WTC11 (cell line): Measurements from ENCODE around the gene ARHGAP40. TPM values are rescaled to one million over a fixed set of nuclear protein-coding genes. Genes with fewer than 3 reads are reported as not detected.

Experiments used
- ATAC-seq: fragments of 200-7000 bp; cut with Tn5 transposase; 2 replicates; pipeline ENCODE4 v1.10.0; 2021; ENCODE audit warnings: mild to moderate bottlenecking, moderate library complexity
- CTCF ChIA-PET: fragments of 300-600 bp; sonication (Branson Sonifier 250); formaldehyde crosslinking; loops from one replicate; lab custom pipeline; 2021; ENCODE audit warnings: antibody characterized with exemption; lab: Charles Lee
- POLR2A ChIA-PET: fragments of 350-600 bp; sonication (Branson Sonifier 250); formaldehyde crosslinking; loops from one replicate; lab custom pipeline; 2021; ENCODE audit warnings: antibody characterized with exemption; lab: Charles Lee
- DNase-seq: peaks from one replicate; pipeline ENCODE4 v3.0.0; 2021; ENCODE audit warnings: low spot score
- H3K27ac Mint-ChIP-seq: 2 replicates; pipeline ENCODE4 v1.8.0; 2021; ENCODE audit warnings: mixed read lengths
- H3K27me3 Mint-ChIP-seq: 2 replicates; pipeline ENCODE4 v1.8.0; 2021; ENCODE audit warnings: low read depth, mild to moderate bottlenecking, moderate library complexity, mixed read lengths
- H3K36me3 Mint-ChIP-seq: 2 replicates; pipeline ENCODE4 v1.8.0; 2021; ENCODE audit warnings: mixed read lengths
- H3K4me1 Mint-ChIP-seq: 2 replicates; pipeline ENCODE4 v1.8.0; 2022; ENCODE audit warnings: mixed read lengths
- H3K4me3 Mint-ChIP-seq: 2 replicates; pipeline ENCODE4 v1.8.0; 2021; ENCODE audit warnings: mild to moderate bottlenecking, moderate library complexity, mixed read lengths
- H3K9me3 Mint-ChIP-seq: 2 replicates; pipeline ENCODE4 v1.8.0; 2021; ENCODE audit warnings: mixed read lengths
- ATF1 ChIP-seq: sonication (generic); formaldehyde crosslinking; IDR thresholded peaks from 2 replicates; pipeline ENCODE4 v1.8.1; 2023; ENCODE audit warnings: mild to moderate bottlenecking, moderate library complexity, missing genetic modification reagents
- CBFB ChIP-seq: sonication (generic); formaldehyde crosslinking; IDR thresholded peaks from 2 replicates; pipeline ENCODE4 v1.8.1; 2022; ENCODE audit warnings: mild to moderate bottlenecking, low read depth, missing genetic modification reagents
- CTCF ChIP-seq: fragments of 200-600 bp; IDR thresholded peaks from 2 replicates; pipeline ENCODE4 v1.8.0; 2022; ENCODE audit warnings: antibody characterized with exemption
- GTF2I ChIP-seq: fragments of 250-450 bp; sonication (Bioruptor Pico); conservative IDR thresholded peaks from 2 replicates; pipeline ENCODE4 v1.4.0; 2021; ENCODE audit warnings: mild to moderate bottlenecking
- JUN ChIP-seq: sonication (generic); formaldehyde crosslinking; IDR thresholded peaks from 2 replicates; pipeline ENCODE4 v1.8.0; 2023; ENCODE audit warnings: mild to moderate bottlenecking, missing genetic modification reagents
- MAX ChIP-seq: sonication (generic); formaldehyde crosslinking; IDR thresholded peaks from 2 replicates; pipeline ENCODE4 v1.8.0; 2022; ENCODE audit warnings: mild to moderate bottlenecking, missing genetic modification reagents
- MXD4 ChIP-seq: fragments of 250-450 bp; sonication (Bioruptor Pico); IDR thresholded peaks from 2 replicates; pipeline ENCODE4 v1.8.0; 2021; ENCODE audit warnings: mild to moderate bottlenecking, moderate library complexity, borderline replicate concordance
- NFYB ChIP-seq: sonication (generic); formaldehyde crosslinking; conservative IDR thresholded peaks from 2 replicates; pipeline ENCODE4 v1.8.0; 2022; ENCODE audit warnings: low read depth, missing genetic modification reagents
- OVOL2 ChIP-seq: fragments of 250-450 bp; sonication (Bioruptor Pico); IDR thresholded peaks from 2 replicates; pipeline ENCODE4 v1.9.0; 2021; ENCODE audit warnings: mild to moderate bottlenecking, borderline replicate concordance
- PRDM15 ChIP-seq: sonication (generic); formaldehyde crosslinking; IDR thresholded peaks from 2 replicates; pipeline ENCODE4 v1.8.0; 2022; ENCODE audit warnings: missing genetic modification reagents
- ZBTB21 ChIP-seq: sonication (generic); formaldehyde crosslinking; IDR thresholded peaks from 2 replicates; pipeline ENCODE4 v1.8.1; 2023; ENCODE audit warnings: mild to moderate bottlenecking, missing genetic modification reagents, borderline replicate concordance
- ZNF416 ChIP-seq: fragments of 250-450 bp; sonication (Bioruptor Pico); IDR thresholded peaks from 2 replicates; pipeline ENCODE4 v1.9.0; 2021; ENCODE audit warnings: mild to moderate bottlenecking, inconsistent platforms
- ZNF532 ChIP-seq: fragments of 250-450 bp; sonication (Bioruptor Pico); IDR thresholded peaks from 2 replicates; pipeline ENCODE4 v1.9.0; 2021; ENCODE audit warnings: mild to moderate bottlenecking, borderline replicate concordance
- total RNA-seq: library from RNA; stranded (reverse); gene quantifications from 3 replicates; pipeline ENCODE4 v1.2.3, GENCODE V29; 2021
- TF ChIP-seq, protein P1 (sequence below): sonication (generic); formaldehyde crosslinking; IDR thresholded peaks from 2 replicates; pipeline ENCODE4 v1.8.0; 2022; ENCODE audit warnings: mild to moderate bottlenecking, missing genetic modification reagents
- TF ChIP-seq, protein P2 (sequence below): sonication (generic); formaldehyde crosslinking; IDR thresholded peaks from 2 replicates; pipeline ENCODE4 v1.8.1; 2023; ENCODE audit warnings: mild to moderate bottlenecking, missing genetic modification reagents, moderate library complexity
- TF ChIP-seq, protein P3 (sequence below): fragments of 250-450 bp; sonication (Bioruptor Pico); IDR thresholded peaks from 2 replicates; pipeline ENCODE4 v1.9.0; 2021; ENCODE audit warnings: mild to moderate bottlenecking
- TF ChIP-seq, protein P4 (sequence below): sonication (generic); formaldehyde crosslinking; IDR thresholded peaks from 2 replicates; pipeline ENCODE4 v1.8.0; 2022; ENCODE audit warnings: mild to moderate bottlenecking, missing genetic modification reagents
- TF ChIP-seq, protein P5 (sequence below): fragments of 250-450 bp; sonication (Bioruptor Pico); IDR thresholded peaks from 2 replicates; pipeline ENCODE4 v2.1.2; 2022; ENCODE audit warnings: mild to moderate bottlenecking, moderate library complexity

ARHGAP40 gene
- total RNA-seq, 1 experiment from 2014 or later: 0.72 TPM

DNA sequence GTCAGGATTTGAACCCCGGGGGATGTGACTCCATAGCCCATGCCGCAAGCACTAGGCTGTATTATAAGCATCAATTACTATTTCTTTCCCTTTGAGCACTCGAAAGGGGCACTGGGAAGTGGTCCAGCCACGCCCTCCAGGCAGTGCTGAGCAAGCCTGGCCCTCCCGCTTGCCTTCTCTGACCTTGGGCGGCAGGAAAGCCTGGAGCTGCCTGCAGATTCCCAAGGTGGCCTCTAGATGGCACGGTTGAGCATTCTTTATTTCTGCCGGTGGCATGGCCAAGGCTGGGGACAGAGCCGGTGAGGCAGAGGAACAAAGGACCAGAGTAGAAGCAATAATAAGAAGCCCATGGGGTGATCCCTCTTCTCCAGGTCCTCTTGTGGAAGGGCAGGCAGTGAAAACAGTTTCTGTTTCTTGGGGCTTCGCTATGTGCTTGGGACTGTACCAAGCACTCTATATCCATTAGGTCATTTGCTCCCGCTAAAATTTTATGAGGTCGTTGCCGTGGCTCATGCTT is 32.0 kb downstream of the ARHGAP40 start:
- peaks cover 11% of the 10 kb centered on the region for H3K27me3 Mint-ChIP-seq
- H3K27ac Mint-ChIP-seq: no peak overlapping the region
- H3K4me3 Mint-ChIP-seq: no peak overlapping the region
- TF ChIP-seq, protein P1, sequence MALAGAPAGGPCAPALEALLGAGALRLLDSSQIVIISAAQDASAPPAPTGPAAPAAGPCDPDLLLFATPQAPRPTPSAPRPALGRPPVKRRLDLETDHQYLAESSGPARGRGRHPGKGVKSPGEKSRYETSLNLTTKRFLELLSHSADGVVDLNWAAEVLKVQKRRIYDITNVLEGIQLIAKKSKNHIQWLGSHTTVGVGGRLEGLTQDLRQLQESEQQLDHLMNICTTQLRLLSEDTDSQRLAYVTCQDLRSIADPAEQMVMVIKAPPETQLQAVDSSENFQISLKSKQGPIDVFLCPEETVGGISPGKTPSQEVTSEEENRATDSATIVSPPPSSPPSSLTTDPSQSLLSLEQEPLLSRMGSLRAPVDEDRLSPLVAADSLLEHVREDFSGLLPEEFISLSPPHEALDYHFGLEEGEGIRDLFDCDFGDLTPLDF (CRISPR knock-in tag): no peak
- TF ChIP-seq CTCF (peak; percentile 81), GTF2I (CRISPR knock-in tag) (peak; percentile 87), PRDM15 (CRISPR knock-in tag) (peak; percentile 73), ZBTB21 (CRISPR knock-in tag) (no peak), MAX (peak; percentile 48; the same call in 1 of the 2 replicates)
- peak; percentile 91 for ATAC-seq
- peaks cover 3% of the 10 kb centered on the region; the same call in 1 of the 2 replicates for H3K9me3 Mint-ChIP-seq
- H3K36me3 Mint-ChIP-seq: no peaks in the 10 kb centered on the region
- H3K4me1 Mint-ChIP-seq: peaks cover 22% of the 10 kb centered on the region
- DNase-seq: peak; percentile 79
- ChIA-PET POLR2A (interaction anchor here (1.3 kb wide), 1 partner anchor 90 kb away, joined by 3 read pairs; no protein-coding TSS in a partner anchor), CTCF (interaction anchor here (0.6 to 4.3 kb wide), 14 partner anchors 9 to 114 kb away, joined by 3 to 29 read pairs (median 4); partner anchors contain the start of genes ACTR5 and SLC32A1)

- DNase-seq: no peak
- POLR2A ChIA-PET: no interaction called here
- CTCF ChIA-PET: interaction anchor here (1.0 to 3.7 kb wide), 3 partner anchors 14 to 90 kb away, joined by 3 to 23 read pairs (median 14); no protein-coding TSS in a partner anchor
- Mint-ChIP-seq H3K27me3 (peaks cover 11% of the 10 kb centered on the region), H3K4me3 (no peak overlapping the region), H3K36me3 (no peaks in the 10 kb centered on the region)
- TF ChIP-seq JUN (CRISPR knock-in tag) (no peak), OVOL2 (CRISPR knock-in tag) (no peak), NFYB (CRISPR knock-in tag) (peak; percentile 48; the same call in 1 of the 2 replicates), ZNF416 (no peak), MXD4 (CRISPR knock-in tag) (no peak), CBFB (no peak), ZNF532 (CRISPR knock-in tag) (no peak), ATF1 (no peak)
- TF ChIP-seq, protein P2, sequence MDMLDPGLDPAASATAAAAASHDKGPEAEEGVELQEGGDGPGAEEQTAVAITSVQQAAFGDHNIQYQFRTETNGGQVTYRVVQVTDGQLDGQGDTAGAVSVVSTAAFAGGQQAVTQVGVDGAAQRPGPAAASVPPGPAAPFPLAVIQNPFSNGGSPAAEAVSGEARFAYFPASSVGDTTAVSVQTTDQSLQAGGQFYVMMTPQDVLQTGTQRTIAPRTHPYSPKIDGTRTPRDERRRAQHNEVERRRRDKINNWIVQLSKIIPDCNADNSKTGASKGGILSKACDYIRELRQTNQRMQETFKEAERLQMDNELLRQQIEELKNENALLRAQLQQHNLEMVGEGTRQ (CRISPR knock-in tag): peak; percentile 90
- TF ChIP-seq, protein P3, sequence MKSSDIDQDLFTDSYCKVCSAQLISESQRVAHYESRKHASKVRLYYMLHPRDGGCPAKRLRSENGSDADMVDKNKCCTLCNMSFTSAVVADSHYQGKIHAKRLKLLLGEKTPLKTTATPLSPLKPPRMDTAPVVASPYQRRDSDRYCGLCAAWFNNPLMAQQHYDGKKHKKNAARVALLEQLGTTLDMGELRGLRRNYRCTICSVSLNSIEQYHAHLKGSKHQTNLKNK: no peak
- TF ChIP-seq, protein P4, sequence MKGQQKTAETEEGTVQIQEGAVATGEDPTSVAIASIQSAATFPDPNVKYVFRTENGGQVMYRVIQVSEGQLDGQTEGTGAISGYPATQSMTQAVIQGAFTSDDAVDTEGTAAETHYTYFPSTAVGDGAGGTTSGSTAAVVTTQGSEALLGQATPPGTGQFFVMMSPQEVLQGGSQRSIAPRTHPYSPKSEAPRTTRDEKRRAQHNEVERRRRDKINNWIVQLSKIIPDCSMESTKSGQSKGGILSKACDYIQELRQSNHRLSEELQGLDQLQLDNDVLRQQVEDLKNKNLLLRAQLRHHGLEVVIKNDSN (CRISPR knock-in tag): peak; percentile 79
- TF ChIP-seq, protein P5, sequence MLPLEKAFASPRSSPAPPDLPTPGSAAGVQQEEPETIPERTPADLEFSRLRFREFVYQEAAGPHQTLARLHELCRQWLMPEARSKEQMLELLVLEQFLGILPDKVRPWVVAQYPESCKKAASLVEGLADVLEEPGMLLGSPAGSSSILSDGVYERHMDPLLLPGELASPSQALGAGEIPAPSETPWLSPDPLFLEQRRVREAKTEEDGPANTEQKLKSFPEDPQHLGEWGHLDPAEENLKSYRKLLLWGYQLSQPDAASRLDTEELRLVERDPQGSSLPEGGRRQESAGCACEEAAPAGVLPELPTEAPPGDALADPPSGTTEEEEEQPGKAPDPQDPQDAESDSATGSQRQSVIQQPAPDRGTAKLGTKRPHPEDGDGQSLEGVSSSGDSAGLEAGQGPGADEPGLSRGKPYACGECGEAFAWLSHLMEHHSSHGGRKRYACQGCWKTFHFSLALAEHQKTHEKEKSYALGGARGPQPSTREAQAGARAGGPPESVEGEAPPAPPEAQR (CRISPR knock-in tag): no peak
- TF ChIP-seq, all 79 proteins: peak for 3
- Mint-ChIP-seq H3K27ac (no peak overlapping the region), H3K9me3 (peaks cover 3% of the 10 kb centered on the region; the same call in 1 of the 2 replicates), H3K4me1 (peaks cover 11% of the 10 kb centered on the region)
- no peak; the same call in 1 of the 2 replicates for ATAC-seq
Observed at GRCh38 chr20:38635721-38636288, 34.2 kb downstream of the ARHGAP40 start.
